Neural progenitor cell (in vitro differentiated cells): ENCODE results near the gene ATXN1.

Experiments used
- CTCF ChIP-seq: fragments of 200-600 bp; sonication (generic); IDR thresholded peaks from 2 replicates; pipeline ENCODE4 v1.5.1; 2017; ENCODE audit warnings: antibody characterized with exemption, mild to moderate bottlenecking
- EZH2 ChIP-seq: fragments of 200-600 bp; sonication (generic); IDR thresholded peaks from 2 replicates; pipeline ENCODE4 v1.6.1; 2017; ENCODE audit warnings: antibody characterized with exemption, mild to moderate bottlenecking, moderate library complexity
- EZH2phosphoT487 ChIP-seq: fragments of 200-600 bp; sonication (generic); IDR thresholded peaks from 2 replicates; pipeline ENCODE4 v1.6.1; 2017; ENCODE audit warnings: antibody characterized with exemption

- no peak for TF ChIP-seq EZH2phosphoT487
- no peak for TF ChIP-seq CTCF
- no peak for TF ChIP-seq EZH2
Observed at GRCh38 chr6:16752206-16752866, 8.9 kb downstream of the ATXN1 start.
